Fibroblast of villous mesenchyme (primary cell): ENCODE results near the gene R3HDM4. TPM values are rescaled to one million over a fixed set of nuclear protein-coding genes. Genes with fewer than 3 reads are reported as not detected.

Experiments
- DNase-seq: peaks from one replicate; pipeline ENCODE4 v3.0.0-alpha.2; 2010; ENCODE audit warnings: low read depth
- H3K4me3 ChIP-seq: 2 replicates; pipeline ENCODE4 v1.5.1; 2011; ENCODE audit warnings: low read depth, mild to moderate bottlenecking, low read length
- CTCF ChIP-seq: IDR thresholded peaks from 2 replicates; pipeline ENCODE4 v1.5.1; 2012; ENCODE audit warnings: low read depth, mild to moderate bottlenecking, low read length; ENCODE audit not compliant: insufficient read depth
- total RNA-seq: library from RNA; depleted of rRNA; stranded (reverse); fragments of >200 nt; gene quantifications from 2 replicates; pipeline ENCODE4 v1.2.3, GENCODE V29; 2012

The R3HDM4 gene
- total RNA-seq, 1 donor, result 26.3 TPM

GRCh38 chr19:926323-926588 is 13.2 kb upstream of the R3HDM4 start:
- H3K4me3 ChIP-seq, result peak overlapping the region; percentile 91
- DNase-seq, result no peak
- TF ChIP-seq CTCF, result no peak

GRCh38 chr19:925526-926322 is 12.7 kb upstream of the R3HDM4 start, which contains the start of gene ARID3A:
Gene ARID3A, plus strand, starts transcription at chr19:926035. Its CDS starts 3,494 bp downstream, at chr19:929529.
- TF ChIP-seq CTCF, result no peak
- peak within 1 kb of the TSS; percentile 91 for H3K4me3 ChIP-seq
- peak; percentile 89 for DNase-seq

- no peak for TF ChIP-seq CTCF
- peak overlapping the region; percentile 91 for H3K4me3 ChIP-seq
- peak; percentile 41 for DNase-seq
These were observed 12.1 kb upstream of the R3HDM4 start for GRCh38 chr19:925087-925525.

GRCh38 chr19:924553-925086 is 11.6 kb upstream of the R3HDM4 start:
- DNase-seq, result no peak
- TF ChIP-seq CTCF, result no peak
- peak overlapping the region; percentile 91 for H3K4me3 ChIP-seq

GRCh38 chr19:920051-920864 is 7.2 kb upstream of the R3HDM4 start:
- no peak overlapping the region for H3K4me3 ChIP-seq
- DNase-seq, result no peak
- TF ChIP-seq CTCF, result no peak

GRCh38 chr19:919199-920050 is 6.4 kb upstream of the R3HDM4 start:
- no peak overlapping the region for H3K4me3 ChIP-seq
- no peak for TF ChIP-seq CTCF
- no peak for DNase-seq
